Choroid plexus epithelial cell (primary cell): ENCODE measurements around the gene CSMD2.
"Not testable (repeated sequence)": the region's sequence is repeated elsewhere in the genome, so short reads cannot be mapped to it uniquely, and the experiment has no call there.

Source experiments
- DNase-seq: peaks from one replicate; pipeline ENCODE4 v3.0.0-alpha.2; 2010; ENCODE audit warnings: low read depth
- H3K4me3 ChIP-seq: 2 replicates; pipeline ENCODE4 v1.5.1; 2011; ENCODE audit warnings: low read depth, mild to moderate bottlenecking, control low read depth, low read length, moderate library complexity
- CTCF ChIP-seq: conservative IDR thresholded peaks from 2 replicates; pipeline ENCODE4 v1.5.1; 2011; ENCODE audit warnings: low read depth, mild to moderate bottlenecking, control low read depth, inconsistent platforms, low read length, moderate library complexity

CSMD2 gene

GRCh38 chr1:33516891-33517567, 648.0 kb downstream of the CSMD2 start:
- no peak for TF ChIP-seq CTCF
- no peak overlapping the region for H3K4me3 ChIP-seq
- DNase-seq, result no peak

- TF ChIP-seq CTCF, result no peak
- no peak for DNase-seq
- H3K4me3 ChIP-seq, result no peak overlapping the region
These were observed 648.6 kb downstream of the CSMD2 start for GRCh38 chr1:33516428-33516827.

- no peak overlapping the region for H3K4me3 ChIP-seq
- no peak for TF ChIP-seq CTCF
- DNase-seq, result no peak
These were observed 649.4 kb downstream of the CSMD2 start for GRCh38 chr1:33515607-33516006.

GRCh38 chr1:33515112-33515511, 649.9 kb downstream of the CSMD2 start:
- no peak for TF ChIP-seq CTCF
- no peak overlapping the region for H3K4me3 ChIP-seq
- no peak for DNase-seq

- no peak for TF ChIP-seq CTCF
These were observed 652.6 kb downstream of the CSMD2 start for GRCh38 chr1:33512226-33513011.

GRCh38 chr1:33509276-33509675, 655.8 kb downstream of the CSMD2 start:
- DNase-seq, H3K4me3 ChIP-seq: not testable (repeated sequence)

More at GRCh38 chr1:33512226-33513011, 652.6 kb downstream of the CSMD2 start:
- DNase-seq, result no peak
- no peak overlapping the region for H3K4me3 ChIP-seq

GRCh38 chr1:33508151-33508550, 656.9 kb downstream of the CSMD2 start:
- DNase-seq, result no peak
- no peak for TF ChIP-seq CTCF

More at GRCh38 chr1:33508151-33508550, 656.9 kb downstream of the CSMD2 start:
- H3K4me3 ChIP-seq, result no peak overlapping the region
